HEK293 (cell line): ENCODE data around the gene RSRC2.

Source experiments
- ATF2 ChIP-seq: fragments of 450-650 bp; formaldehyde crosslinking; IDR thresholded peaks from 2 replicates; pipeline ENCODE4 v1.5.1; 2016; ENCODE audit warnings: missing biosample characterization, missing genetic modification characterization, low read depth
- CTCF ChIP-seq: fragments of 450-650 bp; formaldehyde crosslinking; IDR thresholded peaks from 2 replicates; pipeline ENCODE4 v1.5.1; 2016; ENCODE audit warnings: missing biosample characterization, missing genetic modification characterization
- ZBTB26 ChIP-seq: fragments of 450-650 bp; formaldehyde crosslinking; optimal IDR thresholded peaks from 2 replicates; pipeline ENCODE3; 2016; ENCODE audit warnings: missing biosample characterization, mild to moderate bottlenecking, missing genetic modification characterization
- ZBTB7A ChIP-seq: fragments of 450-650 bp; formaldehyde crosslinking; IDR thresholded peaks from 2 replicates; pipeline ENCODE4 v1.5.1; 2016; ENCODE audit warnings: low read depth, missing biosample characterization, missing genetic modification characterization
- ZIC2 ChIP-seq: fragments of 450-650 bp; formaldehyde crosslinking; IDR thresholded peaks from 2 replicates; pipeline ENCODE4 v1.5.1; 2016; ENCODE audit warnings: missing biosample characterization, missing genetic modification characterization
- ZNF157 ChIP-seq: fragments of 450-650 bp; formaldehyde crosslinking; IDR thresholded peaks from 2 replicates; pipeline ENCODE4 v1.5.1; 2016; ENCODE audit warnings: missing biosample characterization, missing genetic modification characterization
- ZNF274 ChIP-seq, 2 experiments: fragments of 200-500 bp in 1 of 2; fragments of 450-650 bp in 1 of 2; sonication (Bioruptor generic) in 1 of 2; formaldehyde crosslinking in 1 of 2; IDR thresholded peaks; 2 replicates each; pipeline versions ENCODE4 v1.5.1 to v1.6.1; 2014 to 2016; ENCODE audit warnings: borderline replicate concordance in 1 of 2, inconsistent platforms in 1 of 2, low read length in 1 of 2, missing biosample characterization in 1 of 2, missing genetic modification characterization in 1 of 2
- ZNF560 ChIP-seq: fragments of 450-650 bp; formaldehyde crosslinking; IDR thresholded peaks from 2 replicates; pipeline ENCODE4 v1.5.1; 2017; ENCODE audit warnings: missing biosample characterization, missing genetic modification characterization, borderline replicate concordance
- TF ChIP-seq, protein P1 (sequence below): fragments of 450-650 bp; formaldehyde crosslinking; IDR thresholded peaks from 2 replicates; pipeline ENCODE4 v1.5.1; 2017; ENCODE audit warnings: missing biosample characterization, missing genetic modification characterization
- TF ChIP-seq, protein P2 (sequence below): sonication (generic); formaldehyde crosslinking; IDR thresholded peaks from 2 replicates; pipeline ENCODE4 v1.8.1; 2022; ENCODE audit warnings: mild to moderate bottlenecking, moderate library complexity, missing genetic modification reagents

- TF ChIP-seq, protein P1, sequence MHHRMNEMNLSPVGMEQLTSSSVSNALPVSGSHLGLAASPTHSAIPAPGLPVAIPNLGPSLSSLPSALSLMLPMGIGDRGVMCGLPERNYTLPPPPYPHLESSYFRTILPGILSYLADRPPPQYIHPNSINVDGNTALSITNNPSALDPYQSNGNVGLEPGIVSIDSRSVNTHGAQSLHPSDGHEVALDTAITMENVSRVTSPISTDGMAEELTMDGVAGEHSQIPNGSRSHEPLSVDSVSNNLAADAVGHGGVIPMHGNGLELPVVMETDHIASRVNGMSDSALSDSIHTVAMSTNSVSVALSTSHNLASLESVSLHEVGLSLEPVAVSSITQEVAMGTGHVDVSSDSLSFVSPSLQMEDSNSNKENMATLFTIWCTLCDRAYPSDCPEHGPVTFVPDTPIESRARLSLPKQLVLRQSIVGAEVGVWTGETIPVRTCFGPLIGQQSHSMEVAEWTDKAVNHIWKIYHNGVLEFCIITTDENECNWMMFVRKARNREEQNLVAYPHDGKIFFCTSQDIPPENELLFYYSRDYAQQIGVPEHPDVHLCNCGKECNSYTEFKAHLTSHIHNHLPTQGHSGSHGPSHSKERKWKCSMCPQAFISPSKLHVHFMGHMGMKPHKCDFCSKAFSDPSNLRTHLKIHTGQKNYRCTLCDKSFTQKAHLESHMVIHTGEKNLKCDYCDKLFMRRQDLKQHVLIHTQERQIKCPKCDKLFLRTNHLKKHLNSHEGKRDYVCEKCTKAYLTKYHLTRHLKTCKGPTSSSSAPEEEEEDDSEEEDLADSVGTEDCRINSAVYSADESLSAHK (tag by site-specific recombination) = no peak
- TF ChIP-seq ZNF274 (IDR thresholded peaks at IDR 0.05; ENCODE audit: low read length) = no peak
- no peak for TF ChIP-seq ZNF274 (tag by site-specific recombination; IDR thresholded peaks at IDR 0.05; ENCODE audit: borderline replicate concordance)
- TF ChIP-seq ATF2 (tag by site-specific recombination) = no peak
- no peak for TF ChIP-seq ZIC2 (tag by site-specific recombination)
- TF ChIP-seq CTCF = no peak
- TF ChIP-seq, protein P2, sequence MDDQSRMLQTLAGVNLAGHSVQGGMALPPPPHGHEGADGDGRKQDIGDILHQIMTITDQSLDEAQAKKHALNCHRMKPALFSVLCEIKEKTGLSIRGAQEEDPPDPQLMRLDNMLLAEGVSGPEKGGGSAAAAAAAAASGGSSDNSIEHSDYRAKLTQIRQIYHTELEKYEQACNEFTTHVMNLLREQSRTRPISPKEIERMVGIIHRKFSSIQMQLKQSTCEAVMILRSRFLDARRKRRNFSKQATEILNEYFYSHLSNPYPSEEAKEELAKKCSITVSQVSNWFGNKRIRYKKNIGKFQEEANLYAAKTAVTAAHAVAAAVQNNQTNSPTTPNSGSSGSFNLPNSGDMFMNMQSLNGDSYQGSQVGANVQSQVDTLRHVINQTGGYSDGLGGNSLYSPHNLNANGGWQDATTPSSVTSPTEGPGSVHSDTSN (CRISPR knock-in tag) = no peak
- no peak for TF ChIP-seq ZNF157 (tag by site-specific recombination)
- no peak for TF ChIP-seq ZBTB26
- no peak for TF ChIP-seq ZNF560 (tag by site-specific recombination)
- no peak for TF ChIP-seq ZBTB7A (tag by site-specific recombination)
These were observed 72.0 kb downstream of the RSRC2 start for GRCh38 chr12:122454739-122455138.
